HepG2 (cell line): ENCODE data around the gene HSP90AB1. TPM values are rescaled to one million over a fixed set of nuclear protein-coding genes. Genes with fewer than 3 reads are reported as not detected.
A peak's percentile ranks its signal among the peaks of the same experiment; 100 is the strongest.

ENCODE experiments used
- ARID4A ChIP-seq: sonication (generic); formaldehyde crosslinking; IDR thresholded peaks from 2 replicates; pipeline ENCODE4 v1.5.0; 2020; ENCODE audit warnings: mild to moderate bottlenecking, missing genetic modification reagents, borderline replicate concordance
- BRF2 ChIP-seq: sonication (generic); formaldehyde crosslinking; IDR thresholded peaks from 2 replicates; pipeline ENCODE4 v1.8.1; 2022; ENCODE audit warnings: mild to moderate bottlenecking, missing genetic modification reagents
- DBP ChIP-seq: sonication (generic); formaldehyde crosslinking; IDR thresholded peaks from 2 replicates; pipeline ENCODE4 v1.4.0; 2020; ENCODE audit warnings: missing genetic modification reagents; ENCODE audit errors: not compliant biosample characterization
- DDIT3 ChIP-seq: sonication (generic); formaldehyde crosslinking; IDR thresholded peaks from 2 replicates; pipeline ENCODE4 v1.4.0; 2020; ENCODE audit warnings: mild to moderate bottlenecking, missing genetic modification reagents
- DMAP1 ChIP-seq: IDR thresholded peaks from 2 replicates; pipeline ENCODE4 v1.6.1; 2016
- ETV6 ChIP-seq: sonication (generic); formaldehyde crosslinking; conservative IDR thresholded peaks from 2 replicates; pipeline ENCODE4 v1.4.0; 2020; ENCODE audit warnings: missing genetic modification reagents
- GABPA ChIP-seq, 2 experiments: IDR thresholded peaks; 2 replicates each; pipeline ENCODE4 v1.6.1; 2011 to 2016; ENCODE audit warnings: low read depth in 2 of 2, low read length in 1 of 2, missing biosample characterization in 1 of 2, missing genetic modification characterization in 1 of 2
- HNRNPLL ChIP-seq: fragments of 200-400 bp; formaldehyde crosslinking; IDR thresholded peaks from 2 replicates; pipeline ENCODE4 v1.6.1; 2017; ENCODE audit warnings: mild to moderate bottlenecking, low read depth, low read length; ENCODE audit not compliant: poor library complexity, severe bottlenecking
- MAF1 ChIP-seq: sonication (generic); formaldehyde crosslinking; IDR thresholded peaks from 2 replicates; pipeline ENCODE4 v1.5.0; 2020; ENCODE audit warnings: missing genetic modification reagents, borderline replicate concordance
- NFIB ChIP-seq: sonication (generic); formaldehyde crosslinking; IDR thresholded peaks from 2 replicates; pipeline ENCODE4 v1.9.0; 2021; ENCODE audit warnings: missing genetic modification reagents, mild to moderate bottlenecking, borderline replicate concordance
- NR0B2 ChIP-seq: sonication (generic); formaldehyde crosslinking; IDR thresholded peaks from 2 replicates; pipeline ENCODE4 v1.4.0; 2020; ENCODE audit warnings: mild to moderate bottlenecking, missing genetic modification reagents
- PHB2 ChIP-seq: fragments of 450-650 bp; IDR thresholded peaks from 2 replicates; pipeline ENCODE4 v1.6.1; 2018; ENCODE audit not compliant: partially characterized antibody
- PHF5A ChIP-seq: IDR thresholded peaks from one replicate; pipeline ENCODE4 v1.6.1; 2018; ENCODE audit warnings: low read depth, missing genetic modification reagents; ENCODE audit not compliant: unreplicated experiment
- PPARG ChIP-seq: conservative IDR thresholded peaks from 2 replicates; pipeline ENCODE4 v1.6.1; 2016; ENCODE audit warnings: missing biosample characterization, missing genetic modification reagents
- RBM39 ChIP-seq: fragments of 200-400 bp; formaldehyde crosslinking; IDR thresholded peaks from one replicate; pipeline ENCODE4 v1.6.1; 2018; ENCODE audit warnings: antibody characterized with exemption, mild to moderate bottlenecking, low read depth, low read length; ENCODE audit not compliant: poor library complexity, severe bottlenecking
- TEAD2 ChIP-seq: sonication (generic); formaldehyde crosslinking; IDR thresholded peaks from 2 replicates; pipeline ENCODE4 v1.9.0; 2021; ENCODE audit warnings: missing genetic modification reagents
- ZFYVE20 ChIP-seq: sonication (generic); formaldehyde crosslinking; IDR thresholded peaks from 2 replicates; pipeline ENCODE4 v1.8.0; 2023; ENCODE audit warnings: low read depth, mild to moderate bottlenecking, moderate library complexity, missing genetic modification reagents, borderline replicate concordance
- ZNF224 ChIP-seq: sonication (generic); formaldehyde crosslinking; IDR thresholded peaks from 2 replicates; pipeline ENCODE4 v1.5.0; 2020; ENCODE audit warnings: mild to moderate bottlenecking, missing genetic modification reagents
- ZNF274 ChIP-seq: sonication (generic); formaldehyde crosslinking; IDR thresholded peaks from 2 replicates; pipeline ENCODE4 v1.5.1; 2020; ENCODE audit warnings: mild to moderate bottlenecking, missing genetic modification reagents
- ZNF296 ChIP-seq: sonication (generic); formaldehyde crosslinking; conservative IDR thresholded peaks from 2 replicates; pipeline ENCODE4 v1.5.0; 2020; ENCODE audit warnings: mild to moderate bottlenecking, missing genetic modification reagents
- ZNF678 ChIP-seq: sonication (generic); formaldehyde crosslinking; IDR thresholded peaks from 2 replicates; pipeline ENCODE4 v1.4.0; 2020; ENCODE audit warnings: mild to moderate bottlenecking, missing genetic modification reagents
- polyA plus RNA-seq, 8 experiments: library from polyadenylated mRNA; depleted of rRNA in 3 of 8; stranded (reverse) in 7 of 8; unstranded in 1 of 8; fragments of >200 nt; fragmentation: Illumina TruSeq in 4 of 8; extraction: Trizol in 4 of 8; gene quantifications; 2 replicates each; pipeline versions ENCODE4 v1.2.1 to v1.2.3, GENCODE V29; 2011 to 2016; ENCODE audit warnings: low read depth in 4 of 8, missing spikeins in 1 of 8, mixed read lengths in 1 of 8; ENCODE audit not compliant: insufficient read depth in 1 of 8
- total RNA-seq, 5 experiments: library from RNA; depleted of rRNA; stranded (reverse); fragments of >200 nt; fragmentation: Illumina TruSeq; extraction: Trizol; gene quantifications; 2 replicates each; pipeline ENCODE4 v1.2.3, GENCODE V29; 2016; ENCODE audit warnings: low read depth in 1 of 5

HSP90AB1 gene
- total and polyA plus RNA-seq, 2 of the 13 experiments (the other 11 are each of a cell fraction or from before 2014, with no cell fraction given), result 1,325 to 1,472 TPM

- TF ChIP-seq ARID4A (CRISPR knock-in tag) (no peak), PHF5A (CRISPR knock-in tag) (no peak), DDIT3 (no peak), MAF1 (no peak), NFIB (no peak; the same call in 1 of the 2 replicates), RBM39 (peak; percentile 68), BRF2 (CRISPR knock-in tag) (no peak), NR0B2 (CRISPR knock-in tag) (0 out of 2 replicates have a peak, but pooled peaks have one; percentile 8), ZNF678 (CRISPR knock-in tag) (no peak), ZNF274 (CRISPR knock-in tag) (no peak), PHB2 (no peak), ZNF224 (no peak), PPARG (CRISPR knock-in tag) (no peak), GABPA (IDR thresholded peaks at IDR 0.05; ENCODE audit: low read depth, low read length) (no peak), GABPA (CRISPR knock-in tag; IDR thresholded peaks at IDR 0.05; ENCODE audit: low read depth) (no peak), ZNF296 (CRISPR knock-in tag) (no peak), HNRNPLL (no peak), ZFYVE20 (no peak), ETV6 (no peak), DBP (CRISPR knock-in tag) (no peak), DMAP1 (no peak), TEAD2 (CRISPR knock-in tag) (no peak)
These were observed 7.5 kb downstream of the HSP90AB1 start (continued) for GRCh38 chr6:44254191-44255104.
